ENCODE measurements around the gene ARRB1.
A peak's percentile ranks its signal among the peaks of the same experiment; 100 is the strongest.

ARRB1 gene

DNA sequence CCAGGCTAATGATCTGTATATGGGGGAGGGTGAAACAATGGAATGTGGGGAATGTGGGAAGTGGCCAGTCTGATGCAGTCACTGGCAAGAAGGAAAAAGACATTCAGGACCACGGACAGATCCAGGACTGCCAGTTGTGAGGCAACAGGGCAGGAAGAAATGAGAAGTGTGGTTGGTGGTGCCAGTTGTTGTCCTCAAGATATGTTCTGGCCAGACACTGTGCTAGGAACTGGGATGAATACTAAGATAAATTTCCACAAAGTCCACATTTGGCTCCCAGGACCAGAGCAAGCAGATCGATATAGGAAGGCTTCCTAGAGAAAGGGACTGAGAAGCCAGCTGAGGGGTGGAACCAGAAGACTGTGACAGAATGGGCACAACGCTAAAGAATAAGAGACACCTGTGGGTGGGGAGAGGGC, 117.7 kb downstream of the ARRB1 start:
- DNase-seq (ENCODE audit: low read depth in 2 of 2), result no peak

DNA sequence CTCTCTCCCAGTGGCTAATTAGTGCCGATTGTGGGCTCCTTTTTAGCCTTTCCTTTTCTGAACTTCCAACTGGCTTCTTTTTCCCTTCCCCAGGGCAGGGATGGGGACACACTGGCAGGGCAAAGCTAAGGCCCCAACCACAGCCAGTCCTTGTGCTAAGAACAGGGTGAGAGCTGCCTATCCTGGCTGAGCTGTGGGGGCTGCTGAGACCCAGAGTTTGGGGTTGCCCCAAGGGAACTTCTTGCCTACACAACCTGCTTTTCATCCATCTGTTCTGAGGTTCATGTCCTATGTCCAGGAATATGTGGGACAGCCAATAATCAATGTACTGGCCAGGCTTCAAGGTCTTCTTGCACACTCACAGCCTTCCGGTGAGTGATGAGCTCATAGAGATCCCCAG, 120.8 kb downstream of the ARRB1 start:
- DNase-seq (ENCODE audit: low read depth in 2 of 2), result no peak

DNA sequence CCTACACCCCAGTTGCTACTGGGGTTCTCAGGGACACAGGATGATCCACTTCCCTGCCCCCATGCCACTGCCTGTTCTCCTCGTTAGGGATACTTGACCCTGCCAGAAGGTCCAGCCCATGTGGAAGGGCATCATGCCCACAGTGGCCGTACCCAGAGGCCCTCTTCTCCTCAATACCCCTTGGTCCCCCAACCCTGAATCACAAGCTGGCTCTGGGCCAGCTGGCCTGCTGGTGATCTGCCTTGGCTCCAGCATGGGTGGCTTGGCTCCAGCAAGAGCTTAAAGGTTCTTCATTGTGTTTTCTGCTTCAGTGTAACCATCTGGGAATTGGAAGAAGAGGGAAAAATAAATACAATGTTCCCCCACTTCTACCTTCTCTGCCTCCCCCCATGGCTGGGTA, 122.0 kb downstream of the ARRB1 start:
- DNase-seq (ENCODE audit: low read depth in 2 of 2), result no peak

DNA sequence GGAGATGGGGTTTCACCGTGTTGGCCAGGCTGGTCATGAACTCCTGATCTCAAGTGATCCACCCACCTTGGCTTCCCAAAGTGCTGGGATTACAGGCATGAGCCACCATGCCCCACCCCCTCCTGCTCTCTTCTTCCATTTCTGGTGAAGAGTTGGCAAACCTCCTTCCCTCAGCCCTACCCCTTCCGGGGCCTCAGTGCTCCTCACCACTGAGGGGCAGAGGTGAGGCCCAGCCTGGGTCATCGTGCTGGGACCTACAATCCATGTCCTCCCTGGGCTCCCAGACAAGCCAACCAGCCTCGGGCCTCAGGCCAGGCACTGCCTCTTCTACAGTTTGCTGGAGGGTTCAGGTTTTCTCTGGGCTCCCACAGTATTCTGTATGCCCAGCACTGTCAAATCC, 125.7 kb downstream of the ARRB1 start:
- DNase-seq (ENCODE audit: low read depth in 2 of 2), result no peak

DNA sequence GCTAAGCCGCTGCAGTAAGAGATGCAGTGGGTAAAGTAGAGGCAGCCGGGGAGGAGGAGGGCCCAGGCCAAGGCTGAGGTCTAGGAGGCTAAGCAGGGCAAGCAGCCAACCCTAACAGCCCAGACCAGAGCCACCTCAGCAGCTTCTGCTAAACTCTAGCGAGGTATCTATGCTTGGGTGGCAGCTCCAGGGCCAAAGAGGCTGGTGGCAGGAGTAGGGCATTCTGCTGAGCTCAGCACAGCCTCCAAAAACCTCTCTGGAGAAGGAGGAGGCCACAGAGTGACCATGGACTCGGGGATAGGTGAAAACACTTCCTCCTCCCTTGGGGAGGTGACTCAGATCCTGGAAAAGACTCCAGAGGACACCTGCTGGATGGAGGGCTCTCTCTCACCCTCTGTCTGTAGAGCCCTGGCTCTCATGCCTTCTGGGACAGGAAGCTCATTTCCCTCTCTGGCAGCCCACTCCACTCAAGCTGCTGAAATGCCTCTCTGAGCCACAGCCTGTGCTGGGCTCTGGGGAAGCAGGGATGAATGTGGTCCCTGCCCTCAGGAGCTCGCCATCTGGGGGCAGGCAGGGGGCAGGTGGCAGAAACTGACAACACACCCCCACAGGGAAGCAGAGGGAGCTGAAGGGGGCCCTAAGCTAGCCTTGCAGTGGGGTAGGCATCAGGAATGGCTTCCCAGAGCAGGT, 127.4 kb downstream of the ARRB1 start:
- no peak for DNase-seq (ENCODE audit: low read depth in 2 of 2)

DNA sequence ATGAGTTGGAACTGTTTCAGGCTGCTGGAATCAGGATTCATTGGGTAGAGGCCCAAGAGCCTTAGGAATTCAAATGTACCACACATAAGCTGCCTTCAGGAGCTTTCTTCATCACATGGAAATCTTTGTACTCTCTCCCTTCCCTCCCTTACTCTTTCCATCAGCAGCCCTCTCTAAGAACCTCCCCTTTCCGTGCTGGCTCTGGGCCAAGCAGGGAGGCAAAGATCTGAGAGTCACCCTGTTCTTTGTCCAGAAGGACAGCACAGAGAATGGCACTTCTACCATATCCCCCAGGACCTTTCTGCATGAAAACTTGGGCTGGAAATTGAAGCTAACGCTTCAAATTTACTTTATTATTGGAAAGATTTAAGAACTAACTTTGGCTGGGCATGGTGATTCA, 131.6 kb downstream of the ARRB1 start:
- no peak for DNase-seq (ENCODE audit: low read depth in 2 of 2)

DNA sequence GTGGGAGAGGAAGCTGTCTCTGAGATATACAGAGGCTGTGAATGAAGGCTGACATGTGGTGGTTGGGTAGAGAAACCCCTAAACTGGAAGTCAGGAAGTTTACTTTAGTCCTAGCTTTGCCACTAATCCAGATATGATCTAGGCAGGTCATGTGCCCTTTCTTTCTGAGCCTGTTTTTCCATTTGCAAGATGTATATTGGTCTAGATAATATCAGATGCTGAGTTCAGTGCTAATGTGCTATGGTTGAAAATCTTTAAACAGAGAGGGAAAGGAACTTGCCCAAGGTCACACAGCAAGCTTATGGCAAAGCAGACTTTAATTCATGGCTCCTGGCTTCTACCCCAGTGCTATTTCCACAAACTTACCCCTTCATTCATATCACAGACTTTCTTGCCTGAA, 136.6 kb downstream of the ARRB1 start:
- DNase-seq (ENCODE audit: low read depth in 2 of 2), result no peak

DNA sequence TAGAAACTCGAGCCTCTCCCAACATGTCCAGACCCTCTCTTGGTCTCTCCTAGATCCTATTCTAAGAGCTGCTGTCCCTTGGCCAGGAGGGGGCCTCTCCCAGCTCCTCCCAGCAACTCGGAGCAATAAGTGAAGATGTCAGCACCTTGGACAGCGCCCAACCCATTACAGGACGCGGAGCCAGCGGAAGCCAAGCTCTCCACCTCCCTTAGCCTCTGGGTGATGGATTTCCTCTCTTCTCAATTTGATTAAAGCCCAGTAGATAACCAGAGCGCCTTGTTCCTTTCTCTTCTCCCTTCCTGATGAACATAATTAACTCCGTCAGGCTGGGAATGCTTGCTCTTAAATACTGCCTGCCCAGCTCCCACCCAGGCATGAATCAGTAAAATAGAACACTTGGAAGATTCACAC, 137.0 kb downstream of the ARRB1 start:
- peak; percentile 74 to 85 for DNase-seq (ENCODE audit: low read depth in 2 of 2)
